SK-N-MC (cell line): ENCODE data around the gene ENTPD1.

Source experiments
- EZH2 ChIP-seq: fragments of 200-600 bp; sonication (generic); IDR thresholded peaks from one replicate; pipeline ENCODE4 v1.6.1; 2017; ENCODE audit warnings: antibody characterized with exemption
- POLR2AphosphoS5 ChIP-seq: IDR thresholded peaks from 2 replicates; pipeline ENCODE4 v1.6.1; 2012; ENCODE audit warnings: mild to moderate bottlenecking, low read depth, low read length, borderline replicate concordance

- no peak for TF ChIP-seq POLR2AphosphoS5
- TF ChIP-seq EZH2, result no peak
Measured at GRCh38 chr10:95815133-95815532, 59.2 kb downstream of the ENTPD1 start.
